ENCODE measurements around the gene ANKRD10. TPM values are rescaled to one million over a fixed set of nuclear protein-coding genes. Genes with fewer than 3 reads are reported as not detected.
"Not testable (repeated sequence)": the region's sequence is repeated elsewhere in the genome, so short reads cannot be mapped to it uniquely, and the experiment has no call there.

ANKRD10 gene
- total and polyA plus RNA-seq, 2 experiments from 2014 or later = 127 to 191 TPM

GRCh38 chr13:110953416-110953815, 38.5 kb upstream of the ANKRD10 start:
- no peak for DNase-seq (ENCODE audit: low read depth in 1 of 2, low spot score in 1 of 2)
- no peaks in the 10 kb centered on the region for H3K36me3 ChIP-seq
- no peak overlapping the region for H3K4me3 ChIP-seq
- no peaks in the 10 kb centered on the region for H3K9me3 ChIP-seq (ENCODE audit: low read depth)
- no peaks in the 10 kb centered on the region for H3K4me1 ChIP-seq (ENCODE audit: low read depth)
- H3K27me3 ChIP-seq = no peaks in the 10 kb centered on the region
- H3K27ac ChIP-seq = no peak overlapping the region
- no peak for TF ChIP-seq CTCF (IDR thresholded peaks at IDR 0.05; ENCODE audit: low read depth, low read length)

DNA sequence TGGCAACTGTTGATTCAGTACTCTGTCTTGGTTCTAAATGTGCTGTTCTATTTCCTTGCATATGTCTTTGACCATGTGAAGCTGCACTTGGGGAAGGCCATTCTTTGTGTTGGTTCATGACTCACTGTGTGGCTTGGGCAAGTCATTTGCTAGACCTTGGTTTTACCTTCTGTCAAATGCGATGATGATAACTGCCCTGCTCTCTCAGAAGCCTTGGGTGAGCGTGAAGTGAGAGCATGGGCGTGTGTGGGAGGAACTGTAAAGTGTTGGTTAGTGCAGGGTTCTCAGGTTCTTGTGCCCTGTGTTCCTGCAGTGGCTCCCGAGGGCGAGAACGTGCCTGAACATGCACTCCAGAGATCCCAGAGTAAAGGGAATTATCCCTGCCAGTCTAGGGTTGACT, 37.3 kb upstream of the ANKRD10 start:
- not testable (repeated sequence) for H3K4me3 ChIP-seq; H3K36me3 ChIP-seq; H3K27me3 ChIP-seq; H3K9me3 ChIP-seq (ENCODE audit: low read depth); H3K4me1 ChIP-seq (ENCODE audit: low read depth); H3K27ac ChIP-seq; DNase-seq (ENCODE audit: low read depth in 1 of 2, low spot score in 1 of 2)

DNA sequence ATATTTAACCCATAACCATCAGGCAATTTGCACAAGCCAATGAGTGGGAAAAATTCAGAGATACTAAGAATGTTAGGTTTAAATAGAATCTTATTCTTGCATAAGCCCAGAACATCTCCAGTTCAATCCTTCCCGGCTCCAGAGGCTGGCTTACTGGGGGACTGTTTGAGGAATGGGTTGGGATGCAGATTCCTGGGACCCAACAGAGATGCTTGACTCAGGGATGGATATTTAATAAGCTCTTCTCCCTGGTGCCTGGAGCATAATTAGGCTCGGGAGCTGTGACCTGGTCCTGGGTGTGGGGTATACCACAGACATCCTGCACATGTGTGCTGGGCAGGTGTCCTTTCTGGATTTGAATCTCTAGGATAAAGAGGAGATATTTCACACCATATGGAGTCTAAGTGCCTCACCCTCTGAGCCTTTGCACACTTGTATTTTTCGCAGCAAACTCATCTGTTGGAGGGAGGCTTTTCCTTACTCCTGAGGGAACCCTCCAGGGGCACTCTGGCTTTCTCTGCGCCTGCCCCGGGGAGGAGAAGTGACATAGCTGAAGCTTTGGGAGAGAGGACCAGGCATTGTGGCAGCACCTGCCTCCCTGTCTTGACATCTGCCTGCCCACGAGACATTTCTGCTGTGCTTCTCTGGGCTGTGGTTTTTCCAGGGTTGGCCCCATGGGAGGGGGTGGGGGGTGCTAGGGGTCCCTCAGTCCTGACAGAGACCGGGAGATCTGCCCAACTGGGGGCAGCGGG, 36.1 kb upstream of the ANKRD10 start:
- Histone ChIP-seq H3K27ac (no peak overlapping the region), H3K27me3 (no peaks in the 10 kb centered on the region), H3K4me3 (no peak overlapping the region), H3K36me3 (no peaks in the 10 kb centered on the region), H3K4me1 (ENCODE audit: low read depth) (no peaks in the 10 kb centered on the region), H3K9me3 (ENCODE audit: low read depth) (no peaks in the 10 kb centered on the region)
- TF ChIP-seq CTCF (IDR thresholded peaks at IDR 0.05; ENCODE audit: low read depth, low read length) = no peak
- no peak for DNase-seq (ENCODE audit: low read depth in 1 of 2, low spot score in 1 of 2)

GRCh38 chr13:110950356-110950755, 35.5 kb upstream of the ANKRD10 start:
- no peak overlapping the region for H3K4me3 ChIP-seq
- no peaks in the 10 kb centered on the region for H3K27me3 ChIP-seq
- H3K4me1 ChIP-seq (ENCODE audit: low read depth) = no peaks in the 10 kb centered on the region
- no peak for TF ChIP-seq CTCF (IDR thresholded peaks at IDR 0.05; ENCODE audit: low read depth, low read length)
- no peak for DNase-seq (ENCODE audit: low read depth in 1 of 2, low spot score in 1 of 2)
- no peaks in the 10 kb centered on the region for H3K36me3 ChIP-seq
- no peak overlapping the region for H3K27ac ChIP-seq
- no peaks in the 10 kb centered on the region for H3K9me3 ChIP-seq (ENCODE audit: low read depth)

- no peak for TF ChIP-seq CTCF (IDR thresholded peaks at IDR 0.05; ENCODE audit: low read depth, low read length)
- no peak overlapping the region for H3K27ac ChIP-seq
- DNase-seq (ENCODE audit: low read depth in 1 of 2, low spot score in 1 of 2) = no peak
- no peaks in the 10 kb centered on the region for H3K27me3 ChIP-seq
- no peaks in the 10 kb centered on the region for H3K36me3 ChIP-seq
- H3K4me1 ChIP-seq (ENCODE audit: low read depth) = no peaks in the 10 kb centered on the region
- no peaks in the 10 kb centered on the region for H3K9me3 ChIP-seq (ENCODE audit: low read depth)
- H3K4me3 ChIP-seq = no peak overlapping the region
Observed at GRCh38 chr13:110949628-110950027, 34.8 kb upstream of the ANKRD10 start.

DNA sequence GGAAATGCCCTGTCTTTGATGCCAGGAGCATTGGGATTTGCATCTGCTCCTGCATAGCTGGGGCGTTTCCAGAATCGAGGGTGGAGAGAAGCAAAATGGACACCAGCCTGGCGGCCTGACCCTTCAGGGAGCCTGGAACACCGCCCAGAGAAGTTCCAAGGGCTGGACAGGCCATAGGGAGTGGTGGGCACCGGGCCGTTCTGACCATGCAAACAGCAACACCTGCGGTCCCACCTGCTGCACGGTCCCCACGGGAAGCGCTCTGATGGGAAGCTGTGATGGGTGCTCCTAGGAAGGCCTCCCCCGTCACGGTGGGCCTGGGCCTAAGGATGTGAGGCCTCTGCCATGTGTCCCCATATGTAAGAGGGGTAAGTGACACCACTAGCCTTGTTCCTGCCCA, 34.2 kb upstream of the ANKRD10 start:
- no peak for DNase-seq (ENCODE audit: low read depth in 1 of 2, low spot score in 1 of 2)
- Histone ChIP-seq H3K4me1 (ENCODE audit: low read depth) (no peaks in the 10 kb centered on the region), H3K36me3 (no peaks in the 10 kb centered on the region), H3K4me3 (no peak overlapping the region), H3K27me3 (no peaks in the 10 kb centered on the region), H3K27ac (no peak overlapping the region), H3K9me3 (ENCODE audit: low read depth) (no peaks in the 10 kb centered on the region)
- no peak for TF ChIP-seq CTCF (IDR thresholded peaks at IDR 0.05; ENCODE audit: low read depth, low read length)

GRCh38 chr13:110947338-110947737, 32.5 kb upstream of the ANKRD10 start:
- not testable (repeated sequence) for H3K27me3 ChIP-seq; H3K36me3 ChIP-seq; H3K4me3 ChIP-seq; H3K27ac ChIP-seq; H3K9me3 ChIP-seq (ENCODE audit: low read depth); H3K4me1 ChIP-seq (ENCODE audit: low read depth); DNase-seq (ENCODE audit: low read depth in 1 of 2, low spot score in 1 of 2)

Data from cardiac muscle cell (in vitro differentiated cells and primary cell).